ENCODE measurements around the gene SCMH1. TPM values are rescaled to one million over a fixed set of nuclear protein-coding genes. Genes with fewer than 3 reads are reported as not detected.
A peak's percentile ranks its signal among the peaks of the same experiment; 100 is the strongest.

The SCMH1 gene
- total RNA-seq, 1 experiment from 2014 or later = 16.5 TPM

DNA sequence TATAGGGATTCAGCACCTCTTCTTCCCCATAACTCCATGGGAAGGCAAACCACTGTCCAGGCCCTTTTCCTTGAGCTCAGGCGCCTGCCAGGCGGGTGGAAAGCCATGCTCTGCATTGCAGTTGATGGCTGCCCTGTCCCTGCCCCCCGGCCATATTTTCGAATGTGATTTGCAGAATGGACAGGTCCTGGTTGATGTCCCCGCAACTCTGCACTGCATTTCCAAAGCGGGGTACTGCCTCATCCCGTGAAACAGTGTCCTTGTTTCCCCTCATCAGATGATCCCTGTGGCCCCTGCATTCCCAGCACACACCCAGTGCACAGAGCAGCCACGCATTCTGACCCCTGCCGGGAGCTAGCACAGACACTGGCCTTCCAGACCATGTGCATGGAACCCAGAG, 33.7 kb upstream of the SCMH1 start:
- no peak overlapping the region for H2AFZ ChIP-seq (ENCODE audit: low read length)
- H3K79me1 ChIP-seq (ENCODE audit: insufficient read depth, low read depth, low read length, poor library complexity, severe bottlenecking) = no peaks in the 10 kb centered on the region
- no peak overlapping the region for H2AK5ac ChIP-seq (ENCODE audit: insufficient read length, low read length)
- H3T11ph ChIP-seq (ENCODE audit: low read length) = no peak overlapping the region
- H4K20me1 ChIP-seq (ENCODE audit: control insufficient read depth, insufficient read depth, insufficient read length) = no peaks in the 10 kb centered on the region
- H2BK15ac ChIP-seq (ENCODE audit: low read depth, low read length) = no peak overlapping the region
- 0 out of 2 replicates have a peak overlapping the region, but pooled peaks have one; percentile 49 for H3K14ac ChIP-seq (ENCODE audit: insufficient read depth, low read length)
- no peak overlapping the region for H3K9ac ChIP-seq (ENCODE audit: extremely low read depth, insufficient read length, low read length)
- H2BK120ac ChIP-seq (ENCODE audit: low read depth, low read length, poor library complexity, severe bottlenecking) = no peak overlapping the region
- no peaks in the 10 kb centered on the region for H3K79me2 ChIP-seq (ENCODE audit: insufficient read depth, low read length)
- H3K56ac ChIP-seq (ENCODE audit: insufficient read length, low read depth, low read length) = no peak overlapping the region
- H3K4me2 ChIP-seq (ENCODE audit: insufficient read depth, insufficient read length, low read length) = no peak overlapping the region
- TF ChIP-seq, protein P1, sequence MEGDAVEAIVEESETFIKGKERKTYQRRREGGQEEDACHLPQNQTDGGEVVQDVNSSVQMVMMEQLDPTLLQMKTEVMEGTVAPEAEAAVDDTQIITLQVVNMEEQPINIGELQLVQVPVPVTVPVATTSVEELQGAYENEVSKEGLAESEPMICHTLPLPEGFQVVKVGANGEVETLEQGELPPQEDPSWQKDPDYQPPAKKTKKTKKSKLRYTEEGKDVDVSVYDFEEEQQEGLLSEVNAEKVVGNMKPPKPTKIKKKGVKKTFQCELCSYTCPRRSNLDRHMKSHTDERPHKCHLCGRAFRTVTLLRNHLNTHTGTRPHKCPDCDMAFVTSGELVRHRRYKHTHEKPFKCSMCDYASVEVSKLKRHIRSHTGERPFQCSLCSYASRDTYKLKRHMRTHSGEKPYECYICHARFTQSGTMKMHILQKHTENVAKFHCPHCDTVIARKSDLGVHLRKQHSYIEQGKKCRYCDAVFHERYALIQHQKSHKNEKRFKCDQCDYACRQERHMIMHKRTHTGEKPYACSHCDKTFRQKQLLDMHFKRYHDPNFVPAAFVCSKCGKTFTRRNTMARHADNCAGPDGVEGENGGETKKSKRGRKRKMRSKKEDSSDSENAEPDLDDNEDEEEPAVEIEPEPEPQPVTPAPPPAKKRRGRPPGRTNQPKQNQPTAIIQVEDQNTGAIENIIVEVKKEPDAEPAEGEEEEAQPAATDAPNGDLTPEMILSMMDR (conservative IDR thresholded peaks at IDR 0.05) = no peak
- H2BK12ac ChIP-seq (ENCODE audit: insufficient read length, low read depth, low read length) = no peak overlapping the region
- no peaks in the 10 kb centered on the region for H3K9me3 ChIP-seq (ENCODE audit: control insufficient read depth, low read depth, low read length)
- H3K4me1 ChIP-seq (ENCODE audit: insufficient read depth, low read length) = no peaks in the 10 kb centered on the region
- H3K4ac ChIP-seq (ENCODE audit: low read depth, low read length) = no peak overlapping the region
- no peak overlapping the region for H4K5ac ChIP-seq (ENCODE audit: insufficient read length, low read depth, low read length)
- H4K8ac ChIP-seq (replicated peaks; ENCODE audit: insufficient read length, low read depth, low read length) = no peak overlapping the region
- H4K91ac ChIP-seq (ENCODE audit: insufficient read length, low read depth, low read length) = no peak overlapping the region
- no peak overlapping the region for H2BK20ac ChIP-seq (ENCODE audit: low read depth, low read length, poor library complexity, severe bottlenecking)
- H3K18ac ChIP-seq (ENCODE audit: insufficient read length, low read depth, low read length) = no peak overlapping the region
- Mint-ChIP-seq H3K4me3 (no peak overlapping the region), H3K4me1 (peaks cover 6 to 10% of the 10 kb centered on the region in 2 experiments; a peak in 3 of 4 replicates), H3K36me3 (ENCODE audit: insufficient read depth in 1 of 3, low read depth in 3 of 3) (no peaks in the 10 kb centered on the region; a peak in 1 of 7 replicates), H3K27me3 (ENCODE audit: low read depth) (peaks cover 2% of the 10 kb centered on the region; the same call in 1 of the 2 replicates), H3K27ac (no peak overlapping the region; a peak in 2 of 7 replicates), H3K9me3 (no peaks in the 10 kb centered on the region)
- no peaks in the 10 kb centered on the region for H3K23me2 ChIP-seq (ENCODE audit: insufficient read length, low read depth, low read length, poor library complexity, severe bottlenecking)
- no peak overlapping the region for H2BK5ac ChIP-seq (ENCODE audit: insufficient read length, low read length)
- no peaks in the 10 kb centered on the region for H3K27me3 ChIP-seq (ENCODE audit: insufficient read depth, low read length)
- H3K27ac ChIP-seq (ENCODE audit: insufficient read length, low read depth, low read length) = no peak overlapping the region
- no CpG with 5 or more reads among the region's 9 CpGs for WGBS (ENCODE audit: extremely low coverage, insufficient read length, low lambda C conversion rate)
- peak; percentile 23 for DNase-seq
- no peak overlapping the region for H3K23ac ChIP-seq (ENCODE audit: insufficient read length, low read depth, low read length)

All from H9 (cell line).